ENCODE data around the gene AP1S1.

- TF ChIP-seq EZH2 (IDR thresholded peaks at IDR 0.05; ENCODE audit: low read depth) = no peak
- no peak; the same call in 1 of the 2 replicates for TF ChIP-seq CTCF (conservative IDR thresholded peaks at IDR 0.05)
Measured at GRCh38 chr7:101125989-101126650, 28.2 kb upstream of the AP1S1 start.
